ENCODE data around the gene ZNF774.

Gene ZNF774

DNA sequence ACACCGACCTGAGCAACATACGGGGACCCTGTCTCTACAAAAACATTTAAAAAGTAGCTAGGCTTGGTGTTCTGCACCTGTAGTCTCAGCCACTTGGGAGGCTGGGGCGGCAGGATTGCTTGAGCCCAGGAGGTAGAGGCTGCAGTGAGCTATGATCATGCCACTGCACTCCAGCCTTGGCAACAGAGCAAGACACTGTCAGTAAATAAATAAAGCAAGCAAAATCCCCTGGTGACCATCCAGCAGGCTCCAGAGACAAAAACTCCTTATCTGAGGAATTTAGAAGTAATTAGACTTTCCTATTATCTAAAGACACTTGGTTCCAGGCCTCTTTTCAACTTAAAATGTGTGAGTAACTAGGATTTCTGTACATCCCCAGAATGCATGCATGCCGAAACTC is 29.5 kb upstream of the ZNF774 start:
- Histone ChIP-seq H3K27me3 (ENCODE audit: insufficient read depth, low read length, poor library complexity) (no peaks in the 10 kb centered on the region), H3K23ac (ENCODE audit: low read length) (no peak overlapping the region), H3K79me1 (ENCODE audit: low read length) (no peaks in the 10 kb centered on the region), H3K56ac (ENCODE audit: low read length) (no peak overlapping the region), H3K9ac (ENCODE audit: low read length) (no peak overlapping the region), H2BK15ac (replicated peaks; ENCODE audit: low read depth) (no peak overlapping the region), H3K18ac (ENCODE audit: low read length) (no peak overlapping the region), H3K4me3 (ENCODE audit: low read length) (no peak overlapping the region), H4K8ac (ENCODE audit: low read depth, low read length) (no peak overlapping the region), H2BK5ac (ENCODE audit: low read length) (no peak overlapping the region), H3K4me2 (ENCODE audit: low read length) (no peak overlapping the region), H3K4me1 (ENCODE audit: control insufficient read depth, low read depth, low read length) (no peaks in the 10 kb centered on the region), H3K4ac (ENCODE audit: low read depth, low read length) (no peak overlapping the region), H4K5ac (ENCODE audit: low read length) (no peak overlapping the region), H3K27ac (ENCODE audit: low read depth, low read length) (no peak overlapping the region), H2AK5ac (ENCODE audit: low read length) (no peak overlapping the region), H2BK120ac (ENCODE audit: low read depth, low read length) (no peak overlapping the region), H3K36me3 (ENCODE audit: control insufficient read depth, insufficient read depth, low read length) (no peaks in the 10 kb centered on the region), H3K79me2 (ENCODE audit: control insufficient read depth, insufficient read depth, low read length) (no peaks in the 10 kb centered on the region)
- no CpG with 5 or more reads among the region's 4 CpGs for WGBS (ENCODE audit: extremely low coverage, insufficient coverage, low lambda C conversion rate)
- peak; percentile 80 for DNase-seq

DNA sequence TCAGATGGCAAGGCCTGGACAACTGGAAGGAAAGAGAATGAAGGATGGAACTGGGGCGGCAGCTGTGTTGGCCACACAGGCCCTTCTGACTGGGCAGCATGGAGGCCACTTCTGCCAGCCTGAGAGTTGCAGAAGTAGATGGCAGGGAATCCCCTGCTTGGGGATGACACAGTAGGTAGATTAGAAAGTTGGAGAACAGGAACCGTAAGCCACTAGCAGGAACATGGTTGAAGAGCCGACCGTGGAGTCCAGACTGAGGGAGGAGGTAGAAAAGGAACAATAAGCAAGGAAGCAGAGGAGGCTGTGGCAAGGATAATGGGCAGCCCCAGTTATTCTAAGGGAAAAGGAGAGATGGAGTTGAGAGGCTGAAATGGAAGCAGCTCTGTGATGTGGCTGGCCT is 26.4 kb upstream of the ZNF774 start:
- Histone ChIP-seq H2AK5ac (ENCODE audit: low read length) (no peak overlapping the region), H2BK15ac (replicated peaks; ENCODE audit: low read depth) (no peak overlapping the region), H3K27me3 (ENCODE audit: insufficient read depth, low read length, poor library complexity) (no peaks in the 10 kb centered on the region), H2BK5ac (ENCODE audit: low read length) (no peak overlapping the region), H3K4me1 (ENCODE audit: control insufficient read depth, low read depth, low read length) (no peaks in the 10 kb centered on the region), H3K56ac (ENCODE audit: low read length) (no peak overlapping the region), H3K79me2 (ENCODE audit: control insufficient read depth, insufficient read depth, low read length) (no peaks in the 10 kb centered on the region), H3K79me1 (ENCODE audit: low read length) (no peaks in the 10 kb centered on the region), H3K18ac (ENCODE audit: low read length) (no peak overlapping the region), H4K5ac (ENCODE audit: low read length) (no peak overlapping the region), H3K27ac (ENCODE audit: low read depth, low read length) (no peak overlapping the region), H4K8ac (ENCODE audit: low read depth, low read length) (no peak overlapping the region), H3K4me3 (ENCODE audit: low read length) (no peak overlapping the region), H3K9ac (ENCODE audit: low read length) (no peak overlapping the region), H3K4me2 (ENCODE audit: low read length) (no peak overlapping the region), H3K36me3 (ENCODE audit: control insufficient read depth, insufficient read depth, low read length) (no peaks in the 10 kb centered on the region), H2BK120ac (ENCODE audit: low read depth, low read length) (no peak overlapping the region), H3K4ac (ENCODE audit: low read depth, low read length) (no peak overlapping the region), H3K23ac (ENCODE audit: low read length) (no peak overlapping the region)
- DNase-seq = no peak
- no CpG with 5 or more reads among the region's 4 CpGs for WGBS (ENCODE audit: extremely low coverage, insufficient coverage, low lambda C conversion rate)

DNA sequence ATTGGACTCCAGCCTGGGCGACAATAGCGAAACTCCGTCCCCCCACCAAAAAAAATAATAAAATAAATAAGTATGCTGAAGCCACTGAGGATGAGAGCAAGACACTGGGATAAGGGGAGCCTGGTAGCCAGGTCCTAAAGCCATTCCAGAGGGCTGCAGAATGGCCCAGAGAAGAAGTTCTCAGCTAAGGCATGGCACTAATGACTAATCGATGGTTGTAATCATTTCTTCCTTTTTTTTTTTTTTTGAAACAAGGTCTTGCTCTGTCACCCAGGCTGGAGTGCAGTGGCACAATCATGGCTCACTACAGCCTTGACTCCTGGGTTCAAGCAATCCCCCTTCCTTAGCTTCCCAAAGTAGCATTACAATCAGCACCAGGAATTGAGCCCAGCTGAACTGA is 25.6 kb upstream of the ZNF774 start:
- Histone ChIP-seq H3K9ac (ENCODE audit: low read length) (no peak overlapping the region), H3K23ac (ENCODE audit: low read length) (no peak overlapping the region), H3K79me1 (ENCODE audit: low read length) (no peaks in the 10 kb centered on the region), H3K56ac (ENCODE audit: low read length) (no peak overlapping the region), H2BK5ac (ENCODE audit: low read length) (no peak overlapping the region), H3K18ac (ENCODE audit: low read length) (no peak overlapping the region), H3K27ac (ENCODE audit: low read depth, low read length) (no peak overlapping the region), H3K27me3 (ENCODE audit: insufficient read depth, low read length, poor library complexity) (no peaks in the 10 kb centered on the region), H2BK15ac (replicated peaks; ENCODE audit: low read depth) (no peak overlapping the region), H3K36me3 (ENCODE audit: control insufficient read depth, insufficient read depth, low read length) (no peaks in the 10 kb centered on the region), H4K5ac (ENCODE audit: low read length) (no peak overlapping the region), H3K4me1 (ENCODE audit: control insufficient read depth, low read depth, low read length) (no peaks in the 10 kb centered on the region), H3K4me3 (ENCODE audit: low read length) (no peak overlapping the region), H3K4ac (ENCODE audit: low read depth, low read length) (no peak overlapping the region), H2AK5ac (ENCODE audit: low read length) (no peak overlapping the region), H2BK120ac (ENCODE audit: low read depth, low read length) (no peak overlapping the region), H3K79me2 (ENCODE audit: control insufficient read depth, insufficient read depth, low read length) (no peaks in the 10 kb centered on the region), H3K4me2 (ENCODE audit: low read length) (no peak overlapping the region), H4K8ac (ENCODE audit: low read depth, low read length) (no peak overlapping the region)
- WGBS (ENCODE audit: extremely low coverage, insufficient coverage, low lambda C conversion rate) = no CpG with 5 or more reads among the region's 4 CpGs
- DNase-seq = no peak

DNA sequence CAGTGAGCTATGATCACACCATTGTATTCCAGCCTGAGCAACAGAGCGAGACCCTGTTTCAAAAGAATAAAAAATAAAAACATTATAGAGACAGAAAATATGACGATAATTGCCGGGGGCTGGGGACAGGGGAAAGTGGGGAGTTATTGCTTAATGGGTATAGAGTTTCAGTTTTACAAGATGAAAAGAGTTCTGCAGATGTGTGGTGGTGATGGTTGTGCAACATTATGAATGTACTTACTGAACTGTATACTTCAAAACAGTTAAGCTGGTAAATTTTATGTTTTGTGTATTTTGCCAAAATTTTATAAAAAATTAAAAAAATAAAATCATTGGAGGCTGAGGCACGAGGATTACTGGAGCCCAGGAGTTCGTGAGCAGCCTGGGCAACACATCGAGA is 24.8 kb upstream of the ZNF774 start:
- Histone ChIP-seq H3K27me3 (ENCODE audit: insufficient read depth, low read length, poor library complexity) (no peaks in the 10 kb centered on the region), H4K5ac (ENCODE audit: low read length) (no peak overlapping the region), H3K27ac (ENCODE audit: low read depth, low read length) (no peak overlapping the region), H3K4me2 (ENCODE audit: low read length) (no peak overlapping the region), H2BK15ac (replicated peaks; ENCODE audit: low read depth) (no peak overlapping the region), H3K79me1 (ENCODE audit: low read length) (no peaks in the 10 kb centered on the region), H3K4me1 (ENCODE audit: control insufficient read depth, low read depth, low read length) (no peaks in the 10 kb centered on the region), H3K4me3 (ENCODE audit: low read length) (no peak overlapping the region), H2AK5ac (ENCODE audit: low read length) (no peak overlapping the region), H3K9ac (ENCODE audit: low read length) (no peak overlapping the region), H3K56ac (ENCODE audit: low read length) (no peak overlapping the region), H3K18ac (ENCODE audit: low read length) (no peak overlapping the region), H3K23ac (ENCODE audit: low read length) (no peak overlapping the region), H2BK120ac (ENCODE audit: low read depth, low read length) (no peak overlapping the region), H3K36me3 (ENCODE audit: control insufficient read depth, insufficient read depth, low read length) (no peaks in the 10 kb centered on the region), H4K8ac (ENCODE audit: low read depth, low read length) (no peak overlapping the region), H2BK5ac (ENCODE audit: low read length) (no peak overlapping the region), H3K79me2 (ENCODE audit: control insufficient read depth, insufficient read depth, low read length) (no peaks in the 10 kb centered on the region), H3K4ac (ENCODE audit: low read depth, low read length) (no peak overlapping the region)
- no peak for DNase-seq
- WGBS (ENCODE audit: extremely low coverage, insufficient coverage, low lambda C conversion rate) = no CpG with 5 or more reads among the region's 6 CpGs

DNA sequence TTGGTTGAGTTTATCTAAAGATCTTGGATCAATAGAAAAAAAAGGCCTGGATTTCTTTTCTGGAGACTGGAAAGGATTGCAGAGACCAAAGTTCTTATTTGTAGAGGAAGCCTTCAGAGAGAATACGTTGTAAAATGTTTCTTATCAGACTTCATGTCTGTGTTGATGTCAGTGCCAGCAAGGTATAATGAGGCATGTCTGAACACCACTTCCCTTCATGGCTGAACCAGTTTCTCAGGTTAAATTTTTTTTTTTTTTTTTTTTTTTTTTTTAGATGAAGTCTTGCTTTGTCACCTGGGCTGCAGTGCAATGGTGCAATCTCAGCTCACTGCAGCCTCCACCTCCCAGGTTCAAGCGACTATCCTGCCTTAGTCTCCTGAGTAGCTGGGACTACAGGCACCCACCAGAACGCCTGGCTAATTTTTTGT is 17.8 kb upstream of the ZNF774 start:
- Histone ChIP-seq H3K4me3 (ENCODE audit: low read length) (no peak overlapping the region), H3K4ac (ENCODE audit: low read depth, low read length) (no peak overlapping the region), H2AK5ac (ENCODE audit: low read length) (no peak overlapping the region), H3K36me3 (ENCODE audit: control insufficient read depth, insufficient read depth, low read length) (no peaks in the 10 kb centered on the region), H3K79me2 (ENCODE audit: control insufficient read depth, insufficient read depth, low read length) (no peaks in the 10 kb centered on the region), H3K27me3 (ENCODE audit: insufficient read depth, low read length, poor library complexity) (no peaks in the 10 kb centered on the region), H2BK5ac (ENCODE audit: low read length) (no peak overlapping the region), H4K5ac (ENCODE audit: low read length) (no peak overlapping the region), H3K79me1 (ENCODE audit: low read length) (no peaks in the 10 kb centered on the region), H3K27ac (ENCODE audit: low read depth, low read length) (no peak overlapping the region), H3K56ac (ENCODE audit: low read length) (no peak overlapping the region), H3K9ac (ENCODE audit: low read length) (no peak overlapping the region), H3K23ac (ENCODE audit: low read length) (no peak overlapping the region), H3K4me1 (ENCODE audit: control insufficient read depth, low read depth, low read length) (no peaks in the 10 kb centered on the region), H2BK15ac (replicated peaks; ENCODE audit: low read depth) (no peak overlapping the region), H3K18ac (ENCODE audit: low read length) (no peak overlapping the region), H4K8ac (ENCODE audit: low read depth, low read length) (no peak overlapping the region), H3K4me2 (ENCODE audit: low read length) (no peak overlapping the region), H2BK120ac (ENCODE audit: low read depth, low read length) (no peak overlapping the region)
- no peak for DNase-seq
- WGBS (ENCODE audit: extremely low coverage, insufficient coverage, low lambda C conversion rate) = no CpG with 5 or more reads among the region's 3 CpGs

DNA sequence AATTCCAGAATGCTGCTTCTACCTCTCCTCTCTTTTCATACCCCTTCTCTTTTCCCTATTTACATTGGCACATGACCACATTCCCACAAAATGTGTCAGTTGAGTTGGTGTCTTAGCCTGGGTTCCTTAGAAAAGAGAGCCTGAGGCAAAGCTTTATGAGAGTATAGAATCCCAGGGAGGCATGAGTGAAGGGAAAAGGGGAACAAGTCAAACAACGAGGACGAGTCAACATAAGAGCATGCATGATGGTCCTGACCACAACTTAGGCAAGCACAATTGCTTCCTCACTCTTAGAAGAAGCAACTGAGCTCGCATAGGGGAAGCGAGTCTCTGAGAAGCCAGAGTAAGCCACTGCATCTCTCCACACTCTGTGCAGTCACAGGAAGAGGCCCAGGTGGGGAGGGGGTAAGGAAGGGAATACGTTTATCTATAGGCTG is 15.4 kb upstream of the ZNF774 start:
- no peak for DNase-seq
- no peaks in the 10 kb centered on the region for H3K79me2 ChIP-seq (ENCODE audit: control insufficient read depth, insufficient read depth, low read length)
- no peak overlapping the region for H2BK15ac ChIP-seq (replicated peaks; ENCODE audit: low read depth)
- no peak overlapping the region for H2BK5ac ChIP-seq (ENCODE audit: low read length)
- H2BK120ac ChIP-seq (ENCODE audit: low read depth, low read length) = no peak overlapping the region
- H4K8ac ChIP-seq (ENCODE audit: low read depth, low read length) = no peak overlapping the region
- H4K5ac ChIP-seq (ENCODE audit: low read length) = no peak overlapping the region
- no peaks in the 10 kb centered on the region for H3K79me1 ChIP-seq (ENCODE audit: low read length)
- no peak overlapping the region for H3K4me2 ChIP-seq (ENCODE audit: low read length)
- H3K56ac ChIP-seq (ENCODE audit: low read length) = no peak overlapping the region
- H3K18ac ChIP-seq (ENCODE audit: low read length) = no peak overlapping the region
- no peak overlapping the region for H3K4ac ChIP-seq (ENCODE audit: low read depth, low read length)
- no peak overlapping the region for H3K9ac ChIP-seq (ENCODE audit: low read length)
- no CpG with 5 or more reads among the region's 5 CpGs for WGBS (ENCODE audit: extremely low coverage, insufficient coverage, low lambda C conversion rate)
- no peaks in the 10 kb centered on the region for H3K27me3 ChIP-seq (ENCODE audit: insufficient read depth, low read length, poor library complexity)
- no peaks in the 10 kb centered on the region for H3K36me3 ChIP-seq (ENCODE audit: control insufficient read depth, insufficient read depth, low read length)
- H3K4me3 ChIP-seq (ENCODE audit: low read length) = no peak overlapping the region
- H3K23ac ChIP-seq (ENCODE audit: low read length) = no peak overlapping the region
- no peak overlapping the region for H3K27ac ChIP-seq (ENCODE audit: low read depth, low read length)
- no peak overlapping the region for H2AK5ac ChIP-seq (ENCODE audit: low read length)
- H3K4me1 ChIP-seq (ENCODE audit: control insufficient read depth, low read depth, low read length) = no peaks in the 10 kb centered on the region

All from mesendoderm (in vitro differentiated cells).